ENCODE measurements around the gene UBE2I.

The UBE2I gene

GRCh38 chr16:1351582-1352362 lies 42.3 kb downstream of the UBE2I start, which contains the start of the genes GNPTG and TSR3 (continued):
- TF ChIP-seq ZNF10 (tag by site-specific recombination; IDR thresholded peaks at IDR 0.05): no peak
- TF ChIP-seq ZNF18 (tag by site-specific recombination; IDR thresholded peaks at IDR 0.05): no peak
- TF ChIP-seq BCL11A (tag by site-specific recombination; IDR thresholded peaks at IDR 0.05; ENCODE audit: low read depth): no peak
- TF ChIP-seq ZNF561 (tag by site-specific recombination; IDR thresholded peaks at IDR 0.05; ENCODE audit: borderline replicate concordance): peak; percentile 13; the same call in 1 of the 2 replicates
- TF ChIP-seq, protein P1, sequence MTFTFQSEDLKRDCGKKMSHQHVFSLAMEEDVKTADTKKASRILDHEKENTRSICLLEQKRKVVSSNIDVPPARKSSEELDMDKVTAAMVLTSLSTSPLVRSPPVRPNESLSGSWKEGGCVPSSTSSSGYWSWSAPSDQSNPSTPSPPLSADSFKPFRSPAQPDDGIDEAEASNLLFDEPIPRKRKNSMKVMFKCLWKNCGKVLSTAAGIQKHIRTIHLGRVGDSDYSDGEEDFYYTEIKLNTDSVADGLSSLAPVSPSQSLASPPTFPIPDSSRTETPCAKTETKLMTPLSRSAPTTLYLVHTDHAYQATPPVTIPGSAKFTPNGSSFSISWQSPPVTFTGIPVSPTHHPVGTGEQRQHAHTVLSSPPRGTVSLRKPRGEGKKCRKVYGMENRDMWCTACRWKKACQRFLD (tag by site-specific recombination; IDR thresholded peaks at IDR 0.05): no peak
- no peak for TF ChIP-seq ZNF544 (tag by site-specific recombination; IDR thresholded peaks at IDR 0.05)
- no peak for TF ChIP-seq ZNF426 (tag by site-specific recombination; IDR thresholded peaks at IDR 0.05)
- TF ChIP-seq HOXD13 (CRISPR knock-in tag; IDR thresholded peaks at IDR 0.05; ENCODE audit: borderline replicate concordance): no peak
- no peak for TF ChIP-seq KLF1 (tag by site-specific recombination; IDR thresholded peaks at IDR 0.05)
- TF ChIP-seq, protein P2, sequence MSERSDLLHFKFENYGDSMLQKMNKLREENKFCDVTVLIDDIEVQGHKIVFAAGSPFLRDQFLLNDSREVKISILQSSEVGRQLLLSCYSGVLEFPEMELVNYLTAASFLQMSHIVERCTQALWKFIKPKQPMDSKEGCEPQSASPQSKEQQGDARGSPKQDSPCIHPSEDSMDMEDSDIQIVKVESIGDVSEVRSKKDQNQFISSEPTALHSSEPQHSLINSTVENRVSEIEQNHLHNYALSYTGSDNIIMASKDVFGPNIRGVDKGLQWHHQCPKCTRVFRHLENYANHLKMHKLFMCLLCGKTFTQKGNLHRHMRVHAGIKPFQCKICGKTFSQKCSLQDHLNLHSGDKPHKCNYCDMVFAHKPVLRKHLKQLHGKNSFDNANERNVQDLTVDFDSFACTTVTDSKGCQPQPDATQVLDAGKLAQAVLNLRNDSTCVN (tag by site-specific recombination; optimal IDR thresholded peaks at IDR 0.05): peak; percentile 80
- TF ChIP-seq ZNF132 (tag by site-specific recombination; IDR thresholded peaks at IDR 0.05; ENCODE audit: borderline replicate concordance): no peak
- no peak for TF ChIP-seq ZNF2 (tag by site-specific recombination; IDR thresholded peaks at IDR 0.05)
- no peak for TF ChIP-seq ZSCAN23 (tag by site-specific recombination; IDR thresholded peaks at IDR 0.05)
- no peak; the same call in 1 of the 2 replicates for TF ChIP-seq HOXC10 (CRISPR knock-in tag; IDR thresholded peaks at IDR 0.05)
- TF ChIP-seq ZNF174 (tag by site-specific recombination; IDR thresholded peaks at IDR 0.05): no peak
- no peak for TF ChIP-seq ZNF501 (tag by site-specific recombination; IDR thresholded peaks at IDR 0.05)
- no peak for TF ChIP-seq ZBTB7A (tag by site-specific recombination; IDR thresholded peaks at IDR 0.05; ENCODE audit: low read depth)
- TF ChIP-seq TCF7L2 (IDR thresholded peaks at IDR 0.05; ENCODE audit: borderline replicate concordance, low read depth, low read length): no peak
- TF ChIP-seq ZNF302 (tag by site-specific recombination; IDR thresholded peaks at IDR 0.05; ENCODE audit: low read depth): no peak
- no peak for TF ChIP-seq ZNF148 (tag by site-specific recombination; IDR thresholded peaks at IDR 0.05; ENCODE audit: borderline replicate concordance)

Measured in HEK293 (cell line).